ENCODE measurements around the gene MALL.

DNA sequence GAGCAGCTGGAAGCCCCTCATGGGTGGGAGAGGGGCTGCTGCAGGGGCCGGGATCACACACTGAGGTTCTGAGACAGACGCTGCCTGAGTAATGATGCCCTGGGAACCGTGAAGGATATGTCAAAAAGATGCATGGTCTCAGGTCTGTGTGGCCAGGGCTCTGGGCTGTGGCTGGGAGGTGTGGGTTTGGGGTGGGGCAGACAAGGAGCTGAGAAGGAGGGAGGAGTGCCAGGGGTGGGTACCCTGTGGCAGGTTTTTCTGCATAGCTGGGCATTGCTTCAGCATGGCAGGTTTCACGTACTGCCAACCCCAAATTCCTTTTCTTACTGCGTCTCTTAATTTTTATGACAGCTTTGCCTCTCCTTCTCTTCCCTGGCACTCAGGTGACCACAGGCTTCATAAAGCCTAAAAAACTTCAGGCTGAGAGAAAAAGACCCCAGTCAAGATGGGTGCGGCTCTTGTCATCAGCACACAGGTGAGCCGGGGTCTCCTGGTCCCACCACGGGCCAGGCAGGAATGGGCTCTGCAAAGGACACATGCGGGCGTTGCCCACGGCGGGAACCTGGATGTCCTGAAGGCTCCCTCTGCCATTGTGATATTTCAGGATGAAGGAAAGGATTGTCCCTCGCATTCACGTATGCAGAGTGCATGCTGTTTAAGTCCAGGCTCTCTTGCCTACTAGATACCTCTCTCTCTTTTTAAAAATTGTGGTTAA, 18.0 kb downstream of the MALL start:
- TF ChIP-seq, protein P1, sequence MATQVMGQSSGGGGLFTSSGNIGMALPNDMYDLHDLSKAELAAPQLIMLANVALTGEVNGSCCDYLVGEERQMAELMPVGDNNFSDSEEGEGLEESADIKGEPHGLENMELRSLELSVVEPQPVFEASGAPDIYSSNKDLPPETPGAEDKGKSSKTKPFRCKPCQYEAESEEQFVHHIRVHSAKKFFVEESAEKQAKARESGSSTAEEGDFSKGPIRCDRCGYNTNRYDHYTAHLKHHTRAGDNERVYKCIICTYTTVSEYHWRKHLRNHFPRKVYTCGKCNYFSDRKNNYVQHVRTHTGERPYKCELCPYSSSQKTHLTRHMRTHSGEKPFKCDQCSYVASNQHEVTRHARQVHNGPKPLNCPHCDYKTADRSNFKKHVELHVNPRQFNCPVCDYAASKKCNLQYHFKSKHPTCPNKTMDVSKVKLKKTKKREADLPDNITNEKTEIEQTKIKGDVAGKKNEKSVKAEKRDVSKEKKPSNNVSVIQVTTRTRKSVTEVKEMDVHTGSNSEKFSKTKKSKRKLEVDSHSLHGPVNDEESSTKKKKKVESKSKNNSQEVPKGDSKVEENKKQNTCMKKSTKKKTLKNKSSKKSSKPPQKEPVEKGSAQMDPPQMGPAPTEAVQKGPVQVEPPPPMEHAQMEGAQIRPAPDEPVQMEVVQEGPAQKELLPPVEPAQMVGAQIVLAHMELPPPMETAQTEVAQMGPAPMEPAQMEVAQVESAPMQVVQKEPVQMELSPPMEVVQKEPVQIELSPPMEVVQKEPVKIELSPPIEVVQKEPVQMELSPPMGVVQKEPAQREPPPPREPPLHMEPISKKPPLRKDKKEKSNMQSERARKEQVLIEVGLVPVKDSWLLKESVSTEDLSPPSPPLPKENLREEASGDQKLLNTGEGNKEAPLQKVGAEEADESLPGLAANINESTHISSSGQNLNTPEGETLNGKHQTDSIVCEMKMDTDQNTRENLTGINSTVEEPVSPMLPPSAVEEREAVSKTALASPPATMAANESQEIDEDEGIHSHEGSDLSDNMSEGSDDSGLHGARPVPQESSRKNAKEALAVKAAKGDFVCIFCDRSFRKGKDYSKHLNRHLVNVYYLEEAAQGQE (IDR thresholded peaks at IDR 0.05; ENCODE audit: low read depth, low read length) = no peak
- TF ChIP-seq KDM1A (IDR thresholded peaks at IDR 0.05; ENCODE audit: borderline replicate concordance) (no peak), RAD21 (IDR thresholded peaks at IDR 0.05; ENCODE audit: insufficient read depth, low read depth, low read length) (no peak), MTA2 (IDR thresholded peaks at IDR 0.05; ENCODE audit: low read depth) (no peak), KLF5 (IDR thresholded peaks at IDR 0.05; ENCODE audit: partially characterized antibody) (no peak), RAD51 (IDR thresholded peaks at IDR 0.05) (no peak), EZH2 (IDR thresholded peaks at IDR 0.05; ENCODE audit: borderline replicate concordance, control insufficient read depth, low read depth, low read length) (no peak)
- TF ChIP-seq, protein P2, sequence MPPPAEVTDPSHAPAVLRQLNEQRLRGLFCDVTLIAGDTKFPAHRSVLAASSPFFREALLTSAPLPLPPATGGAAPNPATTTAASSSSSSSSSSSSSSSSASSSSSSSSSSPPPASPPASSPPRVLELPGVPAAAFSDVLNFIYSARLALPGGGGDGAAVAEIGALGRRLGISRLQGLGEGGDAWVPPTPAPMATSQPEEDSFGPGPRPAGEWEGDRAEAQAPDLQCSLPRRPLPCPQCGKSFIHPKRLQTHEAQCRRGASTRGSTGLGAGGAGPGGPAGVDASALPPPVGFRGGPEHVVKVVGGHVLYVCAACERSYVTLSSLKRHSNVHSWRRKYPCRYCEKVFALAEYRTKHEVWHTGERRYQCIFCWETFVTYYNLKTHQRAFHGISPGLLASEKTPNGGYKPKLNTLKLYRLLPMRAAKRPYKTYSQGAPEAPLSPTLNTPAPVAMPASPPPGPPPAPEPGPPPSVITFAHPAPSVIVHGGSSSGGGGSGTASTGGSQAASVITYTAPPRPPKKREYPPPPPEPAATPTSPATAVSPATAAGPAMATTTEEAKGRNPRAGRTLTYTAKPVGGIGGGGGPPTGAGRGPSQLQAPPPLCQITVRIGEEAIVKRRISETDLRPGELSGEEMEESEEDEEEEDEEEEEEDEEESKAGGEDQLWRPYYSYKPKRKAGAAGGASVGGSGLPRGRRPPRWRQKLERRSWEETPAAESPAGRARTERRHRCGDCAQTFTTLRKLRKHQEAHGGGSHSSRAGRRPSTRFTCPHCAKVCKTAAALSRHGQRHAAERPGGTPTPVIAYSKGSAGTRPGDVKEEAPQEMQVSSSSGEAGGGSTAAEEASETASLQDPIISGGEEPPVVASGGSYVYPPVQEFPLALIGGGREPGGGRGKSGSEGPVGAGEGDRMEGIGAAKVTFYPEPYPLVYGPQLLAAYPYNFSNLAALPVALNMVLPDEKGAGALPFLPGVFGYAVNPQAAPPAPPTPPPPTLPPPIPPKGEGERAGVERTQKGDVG (CRISPR knock-in tag; IDR thresholded peaks at IDR 0.05) = no peak
- TF ChIP-seq, protein P3, sequence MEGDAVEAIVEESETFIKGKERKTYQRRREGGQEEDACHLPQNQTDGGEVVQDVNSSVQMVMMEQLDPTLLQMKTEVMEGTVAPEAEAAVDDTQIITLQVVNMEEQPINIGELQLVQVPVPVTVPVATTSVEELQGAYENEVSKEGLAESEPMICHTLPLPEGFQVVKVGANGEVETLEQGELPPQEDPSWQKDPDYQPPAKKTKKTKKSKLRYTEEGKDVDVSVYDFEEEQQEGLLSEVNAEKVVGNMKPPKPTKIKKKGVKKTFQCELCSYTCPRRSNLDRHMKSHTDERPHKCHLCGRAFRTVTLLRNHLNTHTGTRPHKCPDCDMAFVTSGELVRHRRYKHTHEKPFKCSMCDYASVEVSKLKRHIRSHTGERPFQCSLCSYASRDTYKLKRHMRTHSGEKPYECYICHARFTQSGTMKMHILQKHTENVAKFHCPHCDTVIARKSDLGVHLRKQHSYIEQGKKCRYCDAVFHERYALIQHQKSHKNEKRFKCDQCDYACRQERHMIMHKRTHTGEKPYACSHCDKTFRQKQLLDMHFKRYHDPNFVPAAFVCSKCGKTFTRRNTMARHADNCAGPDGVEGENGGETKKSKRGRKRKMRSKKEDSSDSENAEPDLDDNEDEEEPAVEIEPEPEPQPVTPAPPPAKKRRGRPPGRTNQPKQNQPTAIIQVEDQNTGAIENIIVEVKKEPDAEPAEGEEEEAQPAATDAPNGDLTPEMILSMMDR (IDR thresholded peaks at IDR 0.05 in 2 of 3, conservative IDR thresholded peaks at IDR 0.05 in 1 of 3; ENCODE audit: control insufficient read depth in 2 of 3, extremely low read depth in 1 of 3, insufficient read depth in 1 of 3, low read depth in 3 of 3, low read length in 3 of 3) = no peak
- TF ChIP-seq, protein P4, sequence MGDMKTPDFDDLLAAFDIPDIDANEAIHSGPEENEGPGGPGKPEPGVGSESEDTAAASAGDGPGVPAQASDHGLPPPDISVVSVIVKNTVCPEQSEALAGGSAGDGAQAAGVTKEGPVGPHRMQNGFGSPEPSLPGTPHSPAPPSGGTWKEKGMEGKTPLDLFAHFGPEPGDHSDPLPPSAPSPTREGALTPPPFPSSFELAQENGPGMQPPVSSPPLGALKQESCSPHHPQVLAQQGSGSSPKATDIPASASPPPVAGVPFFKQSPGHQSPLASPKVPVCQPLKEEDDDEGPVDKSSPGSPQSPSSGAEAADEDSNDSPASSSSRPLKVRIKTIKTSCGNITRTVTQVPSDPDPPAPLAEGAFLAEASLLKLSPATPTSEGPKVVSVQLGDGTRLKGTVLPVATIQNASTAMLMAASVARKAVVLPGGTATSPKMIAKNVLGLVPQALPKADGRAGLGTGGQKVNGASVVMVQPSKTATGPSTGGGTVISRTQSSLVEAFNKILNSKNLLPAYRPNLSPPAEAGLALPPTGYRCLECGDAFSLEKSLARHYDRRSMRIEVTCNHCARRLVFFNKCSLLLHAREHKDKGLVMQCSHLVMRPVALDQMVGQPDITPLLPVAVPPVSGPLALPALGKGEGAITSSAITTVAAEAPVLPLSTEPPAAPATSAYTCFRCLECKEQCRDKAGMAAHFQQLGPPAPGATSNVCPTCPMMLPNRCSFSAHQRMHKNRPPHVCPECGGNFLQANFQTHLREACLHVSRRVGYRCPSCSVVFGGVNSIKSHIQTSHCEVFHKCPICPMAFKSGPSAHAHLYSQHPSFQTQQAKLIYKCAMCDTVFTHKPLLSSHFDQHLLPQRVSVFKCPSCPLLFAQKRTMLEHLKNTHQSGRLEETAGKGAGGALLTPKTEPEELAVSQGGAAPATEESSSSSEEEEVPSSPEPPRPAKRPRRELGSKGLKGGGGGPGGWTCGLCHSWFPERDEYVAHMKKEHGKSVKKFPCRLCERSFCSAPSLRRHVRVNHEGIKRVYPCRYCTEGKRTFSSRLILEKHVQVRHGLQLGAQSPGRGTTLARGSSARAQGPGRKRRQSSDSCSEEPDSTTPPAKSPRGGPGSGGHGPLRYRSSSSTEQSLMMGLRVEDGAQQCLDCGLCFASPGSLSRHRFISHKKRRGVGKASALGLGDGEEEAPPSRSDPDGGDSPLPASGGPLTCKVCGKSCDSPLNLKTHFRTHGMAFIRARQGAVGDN (IDR thresholded peaks at IDR 0.05) = no peak
